K562 (cell line): ENCODE measurements around the gene MCC. TPM values are rescaled to one million over a fixed set of nuclear protein-coding genes. Genes with fewer than 3 reads are reported as not detected.

Experiments used
- ATAC-seq: fragments of 200-7000 bp; cut with Tn5 transposase; 3 replicates; pipeline ENCODE4 v1.9.1; 2020; ENCODE audit warnings: moderate library complexity
- BruUV-seq: library from RNA; stranded (reverse); fragments of 400-500 nt; replicated peaks from 2 replicates; lab custom pipeline; 2021; lab: Mats Ljungman, UMichigan
- CTCF ChIA-PET: fragments of 300-600 bp; formaldehyde crosslinking; extraction: SDS; loops from one replicate; lab custom pipeline; 2021; ENCODE audit warnings: low intra/inter-chr PET ratio; lab: Yijun Ruan, JAX
- POLR2A ChIA-PET: fragments of 300-600, 350-650 bp; sonication (Branson Sonifier 250); formaldehyde crosslinking; extraction: SDS; loops from one replicate; lab custom pipeline; 2021; ENCODE audit warnings: antibody characterized with exemption, inconsistent platforms; lab: Yijun Ruan, JAX
- DNase-seq, 4 experiments: peaks; one replicate each; pipeline versions ENCODE4 v3.0.0 to v3.0.0-alpha.2; 2011 to 2018; ENCODE audit warnings: low spot score in 3 of 4, mixed read lengths in 3 of 4; ENCODE audit errors: extremely low read depth in 1 of 4
- FAIRE-seq: peaks from 2 replicates; lab custom pipeline; 2011; peaks lifted over from hg19 to GRCh38; lab: Jason Lieb, UNC
- H2AFZ ChIP-seq: 2 replicates; pipeline ENCODE4 v1.6.0; 2011; ENCODE audit warnings: low read depth, low read length, control low read depth, inconsistent platforms
- H3K27ac ChIP-seq: fragments of 200-600 bp; 3 replicates; pipeline ENCODE4 v1.8.0; 2011; ENCODE audit warnings: low read depth, mild to moderate bottlenecking, control low read depth, inconsistent platforms, low read length, moderate library complexity, mixed read lengths; ENCODE audit errors: extremely low read depth
- H3K27me3 ChIP-seq, 2 experiments: fragments of 300-600 bp in 1 of 2; 2 replicates in 1 of 2; 3 replicates in 1 of 2; pipeline versions ENCODE4 v1.6.0 to v1.8.0; 2011; ENCODE audit warnings: inconsistent platforms in 2 of 2, low read length in 2 of 2, mild to moderate bottlenecking in 1 of 2, mixed read lengths in 1 of 2, moderate library complexity in 1 of 2; ENCODE audit not compliant: control insufficient read depth in 2 of 2, insufficient read depth in 2 of 2
- H3K36me3 ChIP-seq: fragments of 300-600 bp; 3 replicates; pipeline ENCODE4 v1.8.0; 2011; ENCODE audit warnings: mild to moderate bottlenecking, low read length, inconsistent platforms; ENCODE audit not compliant: control insufficient read depth, insufficient read depth
- H3K4me1 ChIP-seq, 2 experiments: fragments of 200-600 bp in 1 of 2; replicated peaks in 1 of 2; 2 replicates in 1 of 2; 3 replicates in 1 of 2; pipeline versions ENCODE4 v1.5.1 to v1.8.0; 2011; ENCODE audit warnings: inconsistent platforms in 2 of 2, low read length in 2 of 2, mild to moderate bottlenecking in 1 of 2, mixed read lengths in 1 of 2, moderate library complexity in 1 of 2; ENCODE audit not compliant: control insufficient read depth in 2 of 2, insufficient read depth in 2 of 2
- H3K4me2 ChIP-seq: 2 replicates; pipeline ENCODE4 v1.6.1; 2011; ENCODE audit warnings: low read length, control low read depth, inconsistent platforms, mixed read lengths; ENCODE audit not compliant: insufficient read depth
- H3K4me3 ChIP-seq: fragments of 200-600 bp; sonication (generic), shearing (Covaris generic); 2 replicates; pipeline ENCODE4 v1.5.1; 2016; ENCODE audit warnings: control low read depth, inconsistent platforms
- H3K79me2 ChIP-seq: fragments of 200-600 bp; 3 replicates; pipeline ENCODE4 v1.8.0; 2011; ENCODE audit warnings: low read length, inconsistent platforms; ENCODE audit not compliant: control insufficient read depth, insufficient read depth
- H3K9ac ChIP-seq, 2 experiments: 2 replicates each; pipeline versions ENCODE4 v1.6.0 to v1.6.1; 2011; ENCODE audit warnings: low read depth in 2 of 2, low read length in 2 of 2, control low read depth in 1 of 2, inconsistent platforms in 1 of 2, mild to moderate bottlenecking in 1 of 2, mixed read lengths in 1 of 2; ENCODE audit not compliant: insufficient read depth in 1 of 2
- H3K9me1 ChIP-seq: one replicate; pipeline ENCODE4 v1.6.0; 2011; ENCODE audit warnings: inconsistent platforms, mild to moderate bottlenecking, low read length, moderate library complexity; ENCODE audit not compliant: control insufficient read depth, insufficient read depth
- H3K9me3 ChIP-seq: replicated peaks from 2 replicates; pipeline ENCODE4 v1.5.1; 2011; ENCODE audit warnings: low read depth, low read length, inconsistent platforms; ENCODE audit not compliant: control insufficient read depth, insufficient read depth
- H4K20me1 ChIP-seq: replicated peaks from 2 replicates; pipeline ENCODE4 v1.6.1; 2011; ENCODE audit warnings: low read length, inconsistent platforms, mixed read lengths; ENCODE audit not compliant: control insufficient read depth, insufficient read depth
- ASH1L ChIP-seq: fragments of 450-650 bp; IDR thresholded peaks from 2 replicates; pipeline ENCODE4 v1.6.1; 2018; ENCODE audit warnings: borderline replicate concordance, mild to moderate bottlenecking, low read depth; ENCODE audit not compliant: partially characterized antibody
- CBFB ChIP-seq: sonication (generic); formaldehyde crosslinking; IDR thresholded peaks from 2 replicates; pipeline ENCODE4 v1.4.0; 2020; ENCODE audit warnings: mild to moderate bottlenecking, missing genetic modification reagents
- CSDE1 ChIP-seq, 2 experiments: fragments of 450-650 bp; IDR thresholded peaks; 2 replicates each; pipeline ENCODE4 v1.6.1; 2016; ENCODE audit warnings: mild to moderate bottlenecking in 1 of 2
- MBD2 ChIP-seq: sonication (generic); IDR thresholded peaks from 2 replicates; pipeline ENCODE4 v1.6.1; 2016; ENCODE audit warnings: low read depth, borderline replicate concordance
- MCM2 ChIP-seq: fragments of 450-650 bp; IDR thresholded peaks from 2 replicates; pipeline ENCODE4 v1.6.1; 2017; ENCODE audit warnings: low read depth, mild to moderate bottlenecking
- PHB ChIP-seq: fragments of 250-450 bp; sonication (Bioruptor Pico); IDR thresholded peaks from 2 replicates; pipeline ENCODE4 v1.5.0; 2021
- SAFB2 ChIP-seq: fragments of 200-400 bp; formaldehyde crosslinking; IDR thresholded peaks from 2 replicates; pipeline ENCODE4 v1.6.1; 2018; ENCODE audit warnings: borderline replicate concordance, low read length, low read depth, moderate library complexity; ENCODE audit not compliant: severe bottlenecking
- SP2 ChIP-seq: IDR thresholded peaks from 2 replicates; pipeline ENCODE4 v1.6.1; 2011; ENCODE audit warnings: mild to moderate bottlenecking, low read depth, low read length, moderate library complexity; ENCODE audit not compliant: poor library complexity, severe bottlenecking; ENCODE audit errors: extremely low read depth
- WGBS: fragments of 100-300 bp; shearing (Covaris generic); methylation state at CpG from one replicate; pipeline ENCODE4 v1.1.6; 2016; ENCODE audit warnings: low coverage, mixed read lengths; ENCODE audit not compliant: insufficient coverage; ENCODE audit errors: missing lambda C conversion rate; 5-methylcytosine and 5-hydroxymethylcytosine counted together
- in situ Hi-C: fragments of 300-500 bp; cut with MboI; formaldehyde crosslinking; loops from 4 replicates; pipeline ENCODE4 v1.15.0; 2018; ENCODE audit warnings: inconsistent platforms, mixed read lengths
- intact Hi-C: fragments of 100-400 bp; cut with micrococcal nuclease; formaldehyde crosslinking; loops from 2 replicates; pipeline ENCODE4 v1.14.2; 2022
- polyA plus RNA-seq, 8 experiments: library from polyadenylated mRNA; depleted of rRNA in 4 of 8; stranded (reverse) in 5 of 8; unstranded in 3 of 8; fragments of >200 nt; fragmentation: Nextera tagmentation in 2 of 8; fragmentation: Illumina TruSeq in 1 of 8; extraction: Ambion mirVana in 2 of 8; extraction: Trizol in 1 of 8; gene quantifications; 2 replicates each; pipeline versions ENCODE4 v1.2.1 to v1.2.3, GENCODE V29; 2011 to 2014; ENCODE audit warnings: inconsistent platforms in 1 of 8, missing spikeins in 1 of 8
- total RNA-seq, 7 experiments: library from RNA; depleted of rRNA in 6 of 7; stranded (reverse); fragments of >200 nt in 6 of 7; fragmentation: Illumina TruSeq in 2 of 7; extraction: Trizol in 2 of 7; gene quantifications; 2 replicates each; pipeline versions ENCODE4 v1.2.1 to v1.2.3, GENCODE V29; 2011 to 2021; ENCODE audit warnings: low replicate concordance in 1 of 7
- TF ChIP-seq, protein P1 (sequence below): fragments of 450-650 bp; IDR thresholded peaks from 2 replicates; pipeline ENCODE4 v1.6.1; 2014; ENCODE audit warnings: low read depth, mild to moderate bottlenecking, moderate library complexity, borderline replicate concordance
- TF ChIP-seq, protein P2 (sequence below): fragments of 250-450 bp; sonication (Bioruptor Pico); IDR thresholded peaks from 2 replicates; pipeline ENCODE4 v1.4.0; 2020; ENCODE audit warnings: mild to moderate bottlenecking
- TF ChIP-seq, protein P3 (sequence below): fragments of 450-650 bp; IDR thresholded peaks from 2 replicates; pipeline ENCODE4 v1.6.1; 2016; ENCODE audit warnings: mild to moderate bottlenecking
- TF ChIP-seq, protein P4 (sequence below): sonication (generic); formaldehyde crosslinking; IDR thresholded peaks from 2 replicates; pipeline ENCODE4 v1.8.0; 2022; ENCODE audit warnings: mild to moderate bottlenecking, missing genetic modification reagents, borderline replicate concordance

The MCC gene
- total and polyA plus RNA-seq, 9 of the 15 experiments (the other 6 are each of a cell fraction or from before 2014, with no cell fraction given) = 0.04 to 0.24 (median 0.06) TPM; not detected in 1

DNA sequence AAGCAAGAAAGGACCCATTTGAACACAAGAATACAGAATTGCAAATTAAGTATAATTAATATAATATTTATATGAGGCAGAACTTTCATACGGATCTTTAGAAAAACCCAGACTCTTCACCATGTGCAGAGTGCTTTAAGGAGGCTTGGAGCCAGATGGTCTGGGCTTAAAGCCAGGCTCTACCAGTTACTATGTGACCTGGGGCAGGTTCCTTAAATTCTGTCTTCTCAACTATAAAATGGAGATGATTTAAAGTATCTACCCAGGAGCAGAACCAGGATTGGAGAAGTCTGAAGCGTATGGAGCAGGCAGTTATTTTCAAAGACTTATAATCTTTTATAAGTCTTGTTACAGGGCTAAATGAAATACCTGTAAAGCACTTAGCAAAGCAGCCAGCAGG lies 255.6 kb downstream of the MCC start (continued):
- no peak for TF ChIP-seq PHB (CRISPR knock-in tag)
- TF ChIP-seq, protein P1, sequence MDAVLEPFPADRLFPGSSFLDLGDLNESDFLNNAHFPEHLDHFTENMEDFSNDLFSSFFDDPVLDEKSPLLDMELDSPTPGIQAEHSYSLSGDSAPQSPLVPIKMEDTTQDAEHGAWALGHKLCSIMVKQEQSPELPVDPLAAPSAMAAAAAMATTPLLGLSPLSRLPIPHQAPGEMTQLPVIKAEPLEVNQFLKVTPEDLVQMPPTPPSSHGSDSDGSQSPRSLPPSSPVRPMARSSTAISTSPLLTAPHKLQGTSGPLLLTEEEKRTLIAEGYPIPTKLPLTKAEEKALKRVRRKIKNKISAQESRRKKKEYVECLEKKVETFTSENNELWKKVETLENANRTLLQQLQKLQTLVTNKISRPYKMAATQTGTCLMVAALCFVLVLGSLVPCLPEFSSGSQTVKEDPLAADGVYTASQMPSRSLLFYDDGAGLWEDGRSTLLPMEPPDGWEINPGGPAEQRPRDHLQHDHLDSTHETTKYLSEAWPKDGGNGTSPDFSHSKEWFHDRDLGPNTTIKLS = no peak

DNA sequence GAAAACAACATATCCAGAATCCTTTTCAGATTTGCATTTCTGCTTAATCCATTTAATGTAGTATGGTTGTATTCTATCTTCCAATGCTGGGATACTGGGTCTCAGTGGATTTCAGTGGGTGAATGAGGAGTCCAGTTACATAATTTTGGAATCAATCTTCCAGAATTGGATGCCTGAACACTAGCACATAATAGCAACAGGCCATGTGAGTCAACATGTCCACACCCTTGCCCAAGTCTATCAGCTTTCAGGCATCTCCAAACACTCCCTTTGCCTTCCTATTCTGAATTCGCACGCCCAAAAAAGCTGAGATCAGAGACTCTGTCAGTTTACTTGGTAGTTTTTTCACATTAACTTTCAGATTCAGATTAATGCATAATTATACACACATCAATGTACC lies 256.0 kb downstream of the MCC start:
- no peaks in the 10 kb centered on the region for H3K9me1 ChIP-seq
- no peak overlapping the region for H2AFZ ChIP-seq
- no peaks in the 10 kb centered on the region for H3K4me1 ChIP-seq
- no peaks in the 10 kb centered on the region for H3K79me2 ChIP-seq
- intact Hi-C loops (no loop called here), in situ Hi-C loops (no loop called here)
- 0% methylated on average over 2 of the region's 2 CpGs for WGBS
- no TSS peak for BruUV-seq
- H3K4me3 ChIP-seq = no peak overlapping the region
- ChIA-PET POLR2A (no interaction called here), CTCF (no interaction called here)
- H3K27ac ChIP-seq = no peak overlapping the region
- H3K4me2 ChIP-seq = no peak overlapping the region
- no peak for DNase-seq
- H3K9ac ChIP-seq = no peak overlapping the region
- no peak for FAIRE-seq
- H4K20me1 ChIP-seq = no peaks in the 10 kb centered on the region
- H3K36me3 ChIP-seq = no peaks in the 10 kb centered on the region
- H3K27me3 ChIP-seq = peaks cover 3 to 12% of the 10 kb centered on the region in 2 experiments; a peak in 2 of 5 replicates
- ATAC-seq = no peak
- no peaks in the 10 kb centered on the region for H3K9me3 ChIP-seq
- no peak for TF ChIP-seq CBFB (CRISPR knock-in tag)
- no peak for TF ChIP-seq MBD2
- TF ChIP-seq, protein P2, sequence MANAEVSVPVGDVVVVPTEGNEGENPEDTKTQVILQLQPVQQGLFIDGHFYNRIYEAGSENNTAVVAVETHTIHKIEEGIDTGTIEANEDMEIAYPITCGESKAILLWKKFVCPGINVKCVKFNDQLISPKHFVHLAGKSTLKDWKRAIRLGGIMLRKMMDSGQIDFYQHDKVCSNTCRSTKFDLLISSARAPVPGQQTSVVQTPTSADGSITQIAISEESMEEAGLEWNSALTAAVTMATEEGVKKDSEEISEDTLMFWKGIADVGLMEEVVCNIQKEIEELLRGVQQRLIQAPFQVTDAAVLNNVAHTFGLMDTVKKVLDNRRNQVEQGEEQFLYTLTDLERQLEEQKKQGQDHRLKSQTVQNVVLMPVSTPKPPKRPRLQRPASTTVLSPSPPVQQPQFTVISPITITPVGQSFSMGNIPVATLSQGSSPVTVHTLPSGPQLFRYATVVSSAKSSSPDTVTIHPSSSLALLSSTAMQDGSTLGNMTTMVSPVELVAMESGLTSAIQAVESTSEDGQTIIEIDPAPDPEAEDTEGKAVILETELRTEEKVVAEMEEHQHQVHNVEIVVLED (CRISPR knock-in tag) = no peak
- TF ChIP-seq SAFB2 = no peak
- no peak for TF ChIP-seq SP2
- no peak for TF ChIP-seq MCM2
- TF ChIP-seq, protein P3, sequence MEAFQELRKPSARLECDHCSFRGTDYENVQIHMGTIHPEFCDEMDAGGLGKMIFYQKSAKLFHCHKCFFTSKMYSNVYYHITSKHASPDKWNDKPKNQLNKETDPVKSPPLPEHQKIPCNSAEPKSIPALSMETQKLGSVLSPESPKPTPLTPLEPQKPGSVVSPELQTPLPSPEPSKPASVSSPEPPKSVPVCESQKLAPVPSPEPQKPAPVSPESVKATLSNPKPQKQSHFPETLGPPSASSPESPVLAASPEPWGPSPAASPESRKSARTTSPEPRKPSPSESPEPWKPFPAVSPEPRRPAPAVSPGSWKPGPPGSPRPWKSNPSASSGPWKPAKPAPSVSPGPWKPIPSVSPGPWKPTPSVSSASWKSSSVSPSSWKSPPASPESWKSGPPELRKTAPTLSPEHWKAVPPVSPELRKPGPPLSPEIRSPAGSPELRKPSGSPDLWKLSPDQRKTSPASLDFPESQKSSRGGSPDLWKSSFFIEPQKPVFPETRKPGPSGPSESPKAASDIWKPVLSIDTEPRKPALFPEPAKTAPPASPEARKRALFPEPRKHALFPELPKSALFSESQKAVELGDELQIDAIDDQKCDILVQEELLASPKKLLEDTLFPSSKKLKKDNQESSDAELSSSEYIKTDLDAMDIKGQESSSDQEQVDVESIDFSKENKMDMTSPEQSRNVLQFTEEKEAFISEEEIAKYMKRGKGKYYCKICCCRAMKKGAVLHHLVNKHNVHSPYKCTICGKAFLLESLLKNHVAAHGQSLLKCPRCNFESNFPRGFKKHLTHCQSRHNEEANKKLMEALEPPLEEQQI = no peak
- no peak for TF ChIP-seq CSDE1 (IDR thresholded peaks at IDR 0.05)
- TF ChIP-seq ASH1L = no peak
- TF ChIP-seq, protein P4, sequence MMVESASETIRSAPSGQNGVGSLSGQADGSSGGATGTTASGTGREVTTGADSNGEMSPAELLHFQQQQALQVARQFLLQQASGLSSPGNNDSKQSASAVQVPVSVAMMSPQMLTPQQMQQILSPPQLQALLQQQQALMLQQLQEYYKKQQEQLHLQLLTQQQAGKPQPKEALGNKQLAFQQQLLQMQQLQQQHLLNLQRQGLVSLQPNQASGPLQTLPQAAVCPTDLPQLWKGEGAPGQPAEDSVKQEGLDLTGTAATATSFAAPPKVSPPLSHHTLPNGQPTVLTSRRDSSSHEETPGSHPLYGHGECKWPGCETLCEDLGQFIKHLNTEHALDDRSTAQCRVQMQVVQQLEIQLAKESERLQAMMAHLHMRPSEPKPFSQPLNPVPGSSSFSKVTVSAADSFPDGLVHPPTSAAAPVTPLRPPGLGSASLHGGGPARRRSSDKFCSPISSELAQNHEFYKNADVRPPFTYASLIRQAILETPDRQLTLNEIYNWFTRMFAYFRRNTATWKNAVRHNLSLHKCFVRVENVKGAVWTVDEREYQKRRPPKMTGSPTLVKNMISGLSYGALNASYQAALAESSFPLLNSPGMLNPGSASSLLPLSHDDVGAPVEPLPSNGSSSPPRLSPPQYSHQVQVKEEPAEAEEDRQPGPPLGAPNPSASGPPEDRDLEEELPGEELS (CRISPR knock-in tag) = no peak
